H1 (cell line): ENCODE measurements around the gene JADE1. TPM values are rescaled to one million over a fixed set of nuclear protein-coding genes. Genes with fewer than 3 reads are reported as not detected.

Experiments used
- CTCF ChIA-PET: fragments of 300-600 bp; sonication (Branson Sonifier 250); formaldehyde crosslinking; loops from one replicate; lab custom pipeline; 2021; ENCODE audit not compliant: partially characterized antibody; lab: Charles Lee
- POLR2A ChIA-PET: fragments of 300-600 bp; sonication (Branson Sonifier 250); formaldehyde crosslinking; loops from one replicate; lab custom pipeline; 2021; ENCODE audit warnings: inconsistent platforms; ENCODE audit not compliant: partially characterized antibody; lab: Charles Lee
- DNase-seq, 2 experiments: peaks; one replicate each; pipeline versions ENCODE4 v3.0.0 to v3.0.0-alpha.2; 2010 to 2022; ENCODE audit warnings: low spot score in 2 of 2, low read depth in 1 of 2, mixed read lengths in 1 of 2
- FAIRE-seq: peaks from 2 replicates; lab custom pipeline; 2011; peaks lifted over from hg19 to GRCh38; lab: Jason Lieb, UNC
- H2AFZ ChIP-seq: 2 replicates; pipeline ENCODE4 v1.8.1; 2012; ENCODE audit warnings: low read length, inconsistent platforms
- H2AK5ac ChIP-seq: 2 replicates; pipeline ENCODE4 v1.6.1; 2013; ENCODE audit warnings: low read depth, low read length
- H2BK120ac ChIP-seq: replicated peaks from 2 replicates; pipeline ENCODE3; 2013; ENCODE audit warnings: low read depth, low read length, inconsistent platforms
- H2BK12ac ChIP-seq: 2 replicates; pipeline ENCODE4 v1.6.1; 2013; ENCODE audit warnings: low read depth, low read length
- H2BK15ac ChIP-seq: 2 replicates; pipeline ENCODE4 v1.6.1; 2013; ENCODE audit warnings: low read length
- H2BK20ac ChIP-seq: 2 replicates; pipeline ENCODE4 v1.6.1; 2013; ENCODE audit warnings: low read length
- H2BK5ac ChIP-seq: 2 replicates; pipeline ENCODE4 v1.6.1; 2013; ENCODE audit warnings: low read depth, low read length
- H3K14ac ChIP-seq: 2 replicates; pipeline ENCODE4 v1.6.1; 2013; ENCODE audit warnings: inconsistent platforms; ENCODE audit not compliant: insufficient read length
- H3K18ac ChIP-seq: 2 replicates; pipeline ENCODE4 v1.6.1; 2013; ENCODE audit warnings: low read length; ENCODE audit errors: extremely low read depth
- H3K23ac ChIP-seq: 2 replicates; pipeline ENCODE4 v1.6.1; 2013; ENCODE audit warnings: inconsistent platforms; ENCODE audit not compliant: insufficient read length
- H3K23me2 ChIP-seq: 2 replicates; pipeline ENCODE4 v1.6.1; 2013; ENCODE audit warnings: low read depth, low read length
- H3K27ac ChIP-seq: 2 replicates; pipeline ENCODE4 v1.6.1; 2011; ENCODE audit warnings: low read depth, low read length, inconsistent platforms
- H3K27me3 ChIP-seq, 4 experiments: replicated peaks in 1 of 4; 1 replicate in 1 of 4; 2 replicates in 3 of 4; pipeline versions ENCODE4 v1.6.1 to v1.8.1; 2011 to 2013; ENCODE audit warnings: low read length in 3 of 4, mild to moderate bottlenecking in 3 of 4, inconsistent platforms in 2 of 4, mixed read lengths in 2 of 4, moderate library complexity in 1 of 4; ENCODE audit not compliant: control insufficient read depth in 3 of 4, insufficient read depth in 3 of 4; ENCODE audit errors: extremely low read depth in 1 of 4
- H3K36me3 ChIP-seq, 4 experiments: 2 replicates each; pipeline versions ENCODE4 v1.6.1 to v1.8.1; 2011 to 2013; ENCODE audit warnings: mild to moderate bottlenecking in 4 of 4, low read length in 3 of 4, moderate library complexity in 2 of 4, control low read depth in 1 of 4, inconsistent platforms in 1 of 4; ENCODE audit not compliant: insufficient read depth in 4 of 4, control insufficient read depth in 2 of 4
- H3K4ac ChIP-seq: replicated peaks from 2 replicates; pipeline ENCODE3; 2013; ENCODE audit warnings: low read length, low read depth, mixed read lengths, inconsistent platforms; ENCODE audit not compliant: insufficient read length
- H3K4me1 ChIP-seq, 4 experiments: replicated peaks in 1 of 4; 1 replicate in 1 of 4; 2 replicates in 3 of 4; pipeline versions ENCODE4 v1.6.1 to v1.8.1; 2011 to 2013; ENCODE audit warnings: low read length in 3 of 4, inconsistent platforms in 2 of 4, mixed read lengths in 1 of 4; ENCODE audit not compliant: insufficient read depth in 4 of 4, control insufficient read depth in 3 of 4
- H3K4me2 ChIP-seq, 2 experiments: 2 replicates each; pipeline versions ENCODE4 v1.6.1 to v1.8.1; 2011 to 2013; ENCODE audit warnings: low read depth in 2 of 2, low read length in 2 of 2, control low read depth in 1 of 2, inconsistent platforms in 1 of 2, mild to moderate bottlenecking in 1 of 2; ENCODE audit not compliant: insufficient read depth in 1 of 2
- H3K4me3 ChIP-seq, 4 experiments: fragments of 200-600, 300-600 bp in 1 of 4; sonication (generic), shearing (Covaris generic), sonication (Bioruptor Twin) in 1 of 4; 2 replicates each; pipeline versions ENCODE4 v1.5.1 to v1.8.1; 2011 to 2016; ENCODE audit warnings: low read length in 4 of 4, low read depth in 3 of 4, control low read depth in 2 of 4, inconsistent platforms in 2 of 4, mild to moderate bottlenecking in 2 of 4, mixed read lengths in 1 of 4, moderate library complexity in 1 of 4; ENCODE audit not compliant: insufficient read depth in 2 of 4; ENCODE audit errors: extremely low read depth in 1 of 4
- H3K56ac ChIP-seq: replicated peaks from 2 replicates; pipeline ENCODE3; 2013; ENCODE audit warnings: low read depth, mild to moderate bottlenecking, mixed read lengths, low read length, inconsistent platforms; ENCODE audit not compliant: insufficient read length
- H3K79me1 ChIP-seq: 2 replicates; pipeline ENCODE4 v1.6.1; 2013; ENCODE audit warnings: low read depth, low read length, control low read depth
- H3K79me2 ChIP-seq, 2 experiments: 2 replicates each; pipeline versions ENCODE4 v1.6.1 to v1.8.1; 2012 to 2013; ENCODE audit warnings: low read length in 2 of 2, mild to moderate bottlenecking in 2 of 2, inconsistent platforms in 1 of 2; ENCODE audit not compliant: insufficient read depth in 2 of 2, control insufficient read depth in 1 of 2
- H3K9ac ChIP-seq, 4 experiments: replicated peaks in 1 of 4; 1 replicate in 1 of 4; 2 replicates in 3 of 4; pipeline versions ENCODE4 v1.6.1 to v1.8.1; 2011 to 2013; ENCODE audit warnings: low read depth in 3 of 4, low read length in 3 of 4, control low read depth in 2 of 4, mild to moderate bottlenecking in 2 of 4, moderate library complexity in 2 of 4, inconsistent platforms in 1 of 4; ENCODE audit errors: extremely low read depth in 1 of 4
- H3K9me3 ChIP-seq, 2 experiments: 2 replicates each; pipeline versions ENCODE4 v1.6.1 to v1.8.1; 2012 to 2013; ENCODE audit warnings: mild to moderate bottlenecking in 2 of 2, moderate library complexity in 2 of 2, control low read depth in 1 of 2, inconsistent platforms in 1 of 2, low read depth in 1 of 2, low read length in 1 of 2, mixed read lengths in 1 of 2; ENCODE audit not compliant: insufficient read depth in 2 of 2
- H4K20me1 ChIP-seq, 2 experiments: replicated peaks in 1 of 2; 2 replicates each; pipeline versions ENCODE3 to v1.8.1; 2011 to 2013; ENCODE audit warnings: inconsistent platforms in 2 of 2, low read length in 2 of 2, mild to moderate bottlenecking in 1 of 2; ENCODE audit not compliant: insufficient read depth in 2 of 2, control insufficient read depth in 1 of 2
- H4K5ac ChIP-seq: 2 replicates; pipeline ENCODE4 v1.6.1; 2013; ENCODE audit warnings: low read length, low read depth, mixed read lengths, inconsistent platforms; ENCODE audit not compliant: insufficient read length
- H4K8ac ChIP-seq: 2 replicates; pipeline ENCODE4 v1.8.0; 2013; ENCODE audit warnings: mild to moderate bottlenecking, moderate library complexity, low read length, inconsistent platforms; ENCODE audit not compliant: insufficient read depth; ENCODE audit errors: extremely low read depth
- H4K91ac ChIP-seq: replicated peaks from 2 replicates; pipeline ENCODE3; 2013; ENCODE audit warnings: low read length, mixed read lengths, inconsistent platforms; ENCODE audit not compliant: insufficient read length
- CEBPB ChIP-seq: IDR thresholded peaks from 2 replicates; pipeline ENCODE4 v1.6.1; 2012; ENCODE audit warnings: low read depth, low read length
- EGR1 ChIP-seq: IDR thresholded peaks from 2 replicates; pipeline ENCODE4 v1.6.1; 2011; ENCODE audit warnings: low read depth, low read length, borderline replicate concordance
- JUN ChIP-seq: IDR thresholded peaks from 2 replicates; pipeline ENCODE4 v1.6.1; 2011; ENCODE audit warnings: low read depth, mild to moderate bottlenecking, improper control_type of control experiment, low read length
- KDM4A ChIP-seq: IDR thresholded peaks from one replicate; pipeline ENCODE4 v1.7.1; 2012; ENCODE audit warnings: low read depth, mild to moderate bottlenecking, moderate library complexity, low read length, inconsistent platforms; ENCODE audit not compliant: severe bottlenecking
- SP1 ChIP-seq: IDR thresholded peaks from 2 replicates; pipeline ENCODE4 v1.6.1; 2011; ENCODE audit warnings: low read depth, low read length
- SP4 ChIP-seq: IDR thresholded peaks from 2 replicates; pipeline ENCODE4 v1.6.1; 2012; ENCODE audit warnings: low read length, inconsistent platforms
- TAF7 ChIP-seq: optimal IDR thresholded peaks from 2 replicates; pipeline ENCODE3; 2011; ENCODE audit warnings: low read depth, mild to moderate bottlenecking, inconsistent platforms, low read length, moderate library complexity, borderline replicate concordance
- YY1 ChIP-seq: IDR thresholded peaks from 2 replicates; pipeline ENCODE4 v1.6.1; 2011; ENCODE audit warnings: low read depth, mild to moderate bottlenecking, low read length
- polyA plus RNA-seq, 7 experiments: library from polyadenylated mRNA; depleted of rRNA in 3 of 7; stranded (reverse) in 5 of 7; unstranded in 2 of 7; fragments of >200 nt in 5 of 7; fragments of 200-250 nt in 2 of 7; gene quantifications; 1 replicate in 5 of 7; 2 replicates in 1 of 7; 4 replicates in 1 of 7; pipeline versions ENCODE4 v1.2.1 to v1.2.3, GENCODE V29; 2011 to 2013; ENCODE audit warnings: missing spikeins in 2 of 7, mixed read lengths in 2 of 7
- total RNA-seq: library from RNA; stranded (reverse); fragmentation: NEBNext Ultra II Directional; extraction: Animal tissue kit (Norgen Biotek cat#: 25700); gene quantifications from 2 replicates; pipeline ENCODE4 v1.2.1, GENCODE V29; 2021

JADE1 gene
- total and polyA plus RNA-seq, 2 of the 8 experiments (the other 6 are each of a cell fraction or from before 2014, with no cell fraction given): 37.7 to 213 TPM

- no peak for FAIRE-seq
- Histone ChIP-seq H3K79me2 (no peaks in the 10 kb centered on the region), H3K9ac (no peak overlapping the region), H3K23ac (no peak overlapping the region), H3K23me2 (no peaks in the 10 kb centered on the region), H3K4me3 (no peak overlapping the region), H2BK5ac (no peak overlapping the region), H4K20me1 (no peaks in the 10 kb centered on the region), H3K14ac (no peak overlapping the region), H3K9me3 (no peaks in the 10 kb centered on the region), H4K91ac (no peak overlapping the region), H3K27ac (no peak overlapping the region), H2BK120ac (no peak overlapping the region), H2BK12ac (no peak overlapping the region), H2BK15ac (no peak overlapping the region), H3K4me2 (no peak overlapping the region), H2AFZ (no peak overlapping the region), H3K79me1 (no peaks in the 10 kb centered on the region), H4K5ac (no peak overlapping the region), H3K18ac (no peak overlapping the region), H3K36me3 (no peaks in the 10 kb centered on the region), H2AK5ac (no peak overlapping the region), H3K56ac (no peak overlapping the region), H3K27me3 (no peaks in the 10 kb centered on the region), H4K8ac (no peak overlapping the region), H3K4me1 (no peaks in the 10 kb centered on the region), H2BK20ac (no peak overlapping the region), H3K4ac (no peak overlapping the region)
- DNase-seq: no peak
- CTCF ChIA-PET: no interaction called here
- POLR2A ChIA-PET: no interaction called here
- no peak for TF ChIP-seq EGR1
- TF ChIP-seq JUN: no peak
- no peak for TF ChIP-seq CEBPB
- TF ChIP-seq SP1: no peak
- no peak for TF ChIP-seq KDM4A
- TF ChIP-seq TAF7: no peak
- no peak for TF ChIP-seq YY1
- TF ChIP-seq SP4: no peak
These were observed 106.0 kb downstream of the JADE1 start for GRCh38 chr4:128915544-128915943.
